Measurements from ENCODE around the gene HHIPL2. TPM values are rescaled to one million over a fixed set of nuclear protein-coding genes. Genes with fewer than 3 reads are reported as not detected.

The HHIPL2 gene
- total and polyA plus RNA-seq, 2 experiments from 2014 or later, result 0.52 TPM; not detected in 1

Small RNAs within 50 kb of the gene (small RNA-seq; reads per million reads assigned to genes)
- not detected for gene RNU6-791P (ENCODE audit: low replicate concordance)

Other genes starting within 250 kb of the HHIPL2 start
- 13.3 and 16.3 TPM in 2 replicates for gene TAF1A, start 41.8 kb upstream of the HHIPL2 start, total RNA-seq (2014; rRNA removed; shearing (Covaris generic))
- gene TAF1A, start 41.8 kb upstream of the HHIPL2 start, polyA plus RNA-seq (2016; fragmentation: Nextera tagmentation; extraction: Ambion mirVana), result 5.5 and 5.7 TPM in 2 replicates
- 32.7 and 42.6 TPM in 2 replicates for gene MIA3, start 70.0 kb upstream of the HHIPL2 start, total RNA-seq (2014; rRNA removed; shearing (Covaris generic))
- gene MIA3, start 70.0 kb upstream of the HHIPL2 start, polyA plus RNA-seq (2016; fragmentation: Nextera tagmentation; extraction: Ambion mirVana), result 33.4 and 40.0 TPM in 2 replicates
- 103 and 132 TPM in 2 replicates for gene AIDA, start 164.4 kb upstream of the HHIPL2 start, total RNA-seq (2014; rRNA removed; shearing (Covaris generic))
- 49.5 and 51.1 TPM in 2 replicates for gene AIDA, start 164.4 kb upstream of the HHIPL2 start, polyA plus RNA-seq (2016; fragmentation: Nextera tagmentation; extraction: Ambion mirVana)
- gene BROX, start 164.5 kb upstream of the HHIPL2 start, total RNA-seq (2014; rRNA removed; shearing (Covaris generic)), result 32.3 and 32.9 TPM in 2 replicates
- gene BROX, start 164.5 kb upstream of the HHIPL2 start, polyA plus RNA-seq (2016; fragmentation: Nextera tagmentation; extraction: Ambion mirVana), result 26.5 TPM in 2 replicates
- not detected in 2 replicates for gene FAM177B, start 189.1 kb upstream of the HHIPL2 start, total RNA-seq (2014; rRNA removed; shearing (Covaris generic))
- not detected in 2 replicates for gene FAM177B, start 189.1 kb upstream of the HHIPL2 start, polyA plus RNA-seq (2016; fragmentation: Nextera tagmentation; extraction: Ambion mirVana)